Astrocyte of the cerebellum (primary cell): ENCODE measurements around the gene SSR1.

Source experiments
- DNase-seq: peaks from one replicate; pipeline ENCODE4 v3.0.0-alpha.2; 2011; ENCODE audit warnings: low read depth
- H3K4me3 ChIP-seq: 2 replicates; pipeline ENCODE4 v1.5.1; 2011; ENCODE audit warnings: mild to moderate bottlenecking, low read depth, low read length, moderate library complexity
- CTCF ChIP-seq: IDR thresholded peaks from 2 replicates; pipeline ENCODE4 v1.5.1; 2012; ENCODE audit warnings: low read length, low read depth, moderate library complexity, mild to moderate bottlenecking; ENCODE audit errors: missing control alignments
- in situ Hi-C: cut with HindIII; loops from 2 replicates; pipeline ENCODE4 v1.10.0; 2017; ENCODE audit warnings: low sequenced_read_pairs

SSR1 gene

GRCh38 chr6:7309050-7309449 lies 3.9 kb downstream of the SSR1 start:
- no peak overlapping the region for H3K4me3 ChIP-seq
- in situ Hi-C loops = no loop called here
- no peak for DNase-seq
- no peak for TF ChIP-seq CTCF

- TF ChIP-seq CTCF = no peak
- H3K4me3 ChIP-seq = no peak overlapping the region
- in situ Hi-C loops = no loop called here
- no peak for DNase-seq
Observed at GRCh38 chr6:7307533-7307932, 5.5 kb downstream of the SSR1 start.

GRCh38 chr6:7304821-7305220 lies 8.2 kb downstream of the SSR1 start:
- DNase-seq = no peak
- in situ Hi-C loops = no loop called here
- no peak overlapping the region for H3K4me3 ChIP-seq
- no peak for TF ChIP-seq CTCF

- no peak for TF ChIP-seq CTCF
- in situ Hi-C loops = no loop called here
- H3K4me3 ChIP-seq = no peak overlapping the region
- no peak for DNase-seq
Observed at GRCh38 chr6:7301702-7302101, 11.3 kb downstream of the SSR1 start.

GRCh38 chr6:7300926-7301325 lies 12.1 kb downstream of the SSR1 start:
- no peak for DNase-seq
- TF ChIP-seq CTCF = no peak
- in situ Hi-C loops = no loop called here
- H3K4me3 ChIP-seq = no peak overlapping the region

- no peak overlapping the region for H3K4me3 ChIP-seq
- no peak for DNase-seq
- no peak for TF ChIP-seq CTCF
- in situ Hi-C loops = no loop called here
Observed at GRCh38 chr6:7298113-7298512, 14.9 kb downstream of the SSR1 start.

GRCh38 chr6:7296602-7297001 lies 16.4 kb downstream of the SSR1 start:
- no peak overlapping the region for H3K4me3 ChIP-seq
- in situ Hi-C loops = no loop called here
- no peak for DNase-seq
- no peak for TF ChIP-seq CTCF
